B cell (primary cell): ENCODE results near the gene RAC2. TPM values are rescaled to one million over a fixed set of nuclear protein-coding genes. Genes with fewer than 3 reads are reported as not detected.

Source experiments
- ATAC-seq: fragments of 200-7000 bp; cut with Tn5 transposase; one replicate; pipeline ENCODE4 v1.10.0; 2021; ENCODE audit warnings: low read depth, mild to moderate bottlenecking, moderate number of reproducible peaks, moderate library complexity
- CTCF ChIA-PET: fragments of 350-600 bp; sonication (Branson Sonifier 250); formaldehyde crosslinking; loops from one replicate; lab custom pipeline; 2021; ENCODE audit warnings: antibody characterized with exemption, inconsistent platforms; lab: Charles Lee
- POLR2A ChIA-PET: fragments of 350-600 bp; sonication (Branson Sonifier 250); formaldehyde crosslinking; loops from one replicate; lab custom pipeline; 2021; ENCODE audit warnings: antibody characterized with exemption; lab: Charles Lee
- DNase-seq: peaks from one replicate; pipeline ENCODE4 v3.0.0; 2013
- H2AFZ ChIP-seq: 2 replicates; pipeline ENCODE4 v1.6.1; 2012; ENCODE audit warnings: mild to moderate bottlenecking, low read depth, low read length; ENCODE audit not compliant: insufficient read depth, poor library complexity, severe bottlenecking
- H3K27ac ChIP-seq, 2 donors: 1 replicate in 1 of 2; 2 replicates in 1 of 2; pipeline ENCODE4 v1.5.1; 2012 to 2013; ENCODE audit warnings: low read length in 2 of 2, mild to moderate bottlenecking in 2 of 2, moderate library complexity in 1 of 2
- H3K27me3 ChIP-seq, 4 experiments: fragments of 200-600 bp in 1 of 4; sonication (generic) in 1 of 4; replicated peaks in 1 of 4; 1 replicate in 2 of 4; 2 replicates in 2 of 4; pipeline versions ENCODE4 v1.6.1 to v1.7.0; 2013 to 2016; ENCODE audit warnings: low read length in 3 of 4, mild to moderate bottlenecking in 2 of 4, mixed read lengths in 1 of 4, moderate library complexity in 1 of 4; ENCODE audit not compliant: insufficient read depth in 4 of 4, control insufficient read depth in 3 of 4; ENCODE audit errors: control extremely low read depth in 1 of 4
- H3K36me3 ChIP-seq, 2 experiments: replicated peaks in 1 of 2; 1 replicate in 1 of 2; 2 replicates in 1 of 2; pipeline versions ENCODE4 v1.6.1 to v1.7.1; 2013; ENCODE audit warnings: low read length in 1 of 2; ENCODE audit not compliant: insufficient read depth in 2 of 2, control insufficient read depth in 1 of 2; ENCODE audit errors: control extremely low read depth in 1 of 2, extremely low read depth in 1 of 2
- H3K4me1 ChIP-seq, 2 donors: fragments of 200-600 bp in 1 of 2; sonication (generic) in 1 of 2; 1 replicate in 1 of 2; 2 replicates in 1 of 2; pipeline versions ENCODE4 v1.5.1 to v1.6.1; 2013 to 2017; ENCODE audit warnings: low read length in 2 of 2; ENCODE audit not compliant: control insufficient read depth in 2 of 2, insufficient read depth in 2 of 2
- H3K4me2 ChIP-seq: replicated peaks from 2 replicates; pipeline ENCODE3; 2012; ENCODE audit warnings: mild to moderate bottlenecking, low read depth, low read length; ENCODE audit not compliant: poor library complexity, severe bottlenecking
- H3K4me3 ChIP-seq, 5 experiments: fragments of 200-600 bp in 1 of 5; sonication (generic) in 1 of 5; 1 replicate in 3 of 5; 2 replicates in 2 of 5; pipeline versions ENCODE4 v1.5.1 to v1.7.0; 2011 to 2016; ENCODE audit warnings: low read length in 4 of 5, mild to moderate bottlenecking in 4 of 5, low read depth in 2 of 5, control low read depth in 1 of 5, moderate library complexity in 1 of 5; ENCODE audit not compliant: insufficient read depth in 1 of 5; ENCODE audit errors: control extremely low read depth in 1 of 5, extremely low read depth in 1 of 5
- H3K79me2 ChIP-seq: fragments of 200-600 bp; sonication (generic); one replicate; pipeline ENCODE4 v1.6.0; 2016; ENCODE audit warnings: low read length; ENCODE audit not compliant: control insufficient read depth, insufficient read depth
- H3K9ac ChIP-seq: fragments of 200-600 bp; sonication (generic); 2 replicates; pipeline ENCODE4 v1.6.1; 2017; ENCODE audit warnings: mild to moderate bottlenecking, low read length, moderate library complexity
- H3K9me3 ChIP-seq, 3 donors: one replicate each; pipeline versions ENCODE4 v1.6.1 to v1.7.1; 2013; ENCODE audit warnings: low read length in 2 of 3; ENCODE audit not compliant: control insufficient read depth in 2 of 3, insufficient read depth in 1 of 3; ENCODE audit errors: control extremely low read depth in 1 of 3
- H4K20me1 ChIP-seq: 2 replicates; pipeline ENCODE4 v1.6.0; 2012; ENCODE audit warnings: mild to moderate bottlenecking, low read length; ENCODE audit not compliant: insufficient read depth, control insufficient read depth, poor library complexity, severe bottlenecking
- H3K27ac Mint-ChIP-seq: one replicate; pipeline ENCODE4 v1.8.0; 2021; ENCODE audit warnings: mixed read lengths
- H3K27me3 Mint-ChIP-seq: one replicate; pipeline ENCODE4 v1.8.0; 2021; ENCODE audit warnings: mixed read lengths
- H3K4me1 Mint-ChIP-seq: one replicate; pipeline ENCODE4 v1.8.0; 2021; ENCODE audit warnings: mixed read lengths
- H3K4me3 Mint-ChIP-seq: one replicate; pipeline ENCODE4 v1.8.0; 2021; ENCODE audit warnings: mixed read lengths
- H3K9me3 Mint-ChIP-seq: one replicate; pipeline ENCODE4 v1.8.0; 2022; ENCODE audit warnings: mixed read lengths; ENCODE audit not compliant: insufficient read depth
- CTCF ChIP-seq: fragments of 200-600 bp; IDR thresholded peaks from one replicate; pipeline ENCODE4 v1.8.0; 2022; ENCODE audit warnings: antibody characterized with exemption, mild to moderate bottlenecking
- EZH2 ChIP-seq: IDR thresholded peaks from 2 replicates; pipeline ENCODE4 v1.6.1; 2012; ENCODE audit warnings: borderline replicate concordance, low read depth, mild to moderate bottlenecking, moderate library complexity, low read length; ENCODE audit not compliant: insufficient read depth, poor library complexity, severe bottlenecking
- WGBS: methylation state at CpG from one replicate; pipeline ENCODE4 v1.1.5; 2013; ENCODE audit warnings: missing lambda C conversion rate; ENCODE audit not compliant: insufficient coverage; 5-methylcytosine and 5-hydroxymethylcytosine counted together
- intact Hi-C: fragments of 100-400 bp; cut with micrococcal nuclease; formaldehyde crosslinking; loops from one replicate; pipeline ENCODE4 v1.10.0; 2022
- polyA plus RNA-seq: library from polyadenylated mRNA; depleted of rRNA; stranded (reverse); fragments of >200 nt; gene quantifications from 2 replicates; pipeline ENCODE4 v1.2.3, GENCODE V29; 2012
- total RNA-seq, 2 donors: library from RNA; stranded (reverse); fragments of 120-200 nt in 1 of 2; gene quantifications; 1 replicate in 1 of 2; 2 replicates in 1 of 2; pipeline versions ENCODE4 v1.2.3 to v1.2.4, GENCODE V29; 2013 to 2022

RAC2 gene
- total and polyA plus RNA-seq, 2 donors (not counting 1 experiment from before 2014, with no cell fraction given), result 273 to 776 TPM

- no peak overlapping the region for H3K4me3 Mint-ChIP-seq
- H3K79me2 ChIP-seq, result peaks cover 22% of the 10 kb centered on the region
- H3K4me1 Mint-ChIP-seq, result peaks cover 66% of the 10 kb centered on the region
- no peak overlapping the region for H3K4me2 ChIP-seq
- no peaks in the 10 kb centered on the region for H4K20me1 ChIP-seq
- no peaks in the 10 kb centered on the region for H3K9me3 ChIP-seq
- H2AFZ ChIP-seq, result no peak overlapping the region
- ATAC-seq, result no peak
- H3K4me1 ChIP-seq, result peaks cover 45 to 64% of the 10 kb centered on the region in 2 donors
- H3K27me3 Mint-ChIP-seq, result no peaks in the 10 kb centered on the region
- WGBS, result 100% methylated on average over 2 of the region's 2 CpGs
- no peak overlapping the region for H3K27ac ChIP-seq
- H3K36me3 ChIP-seq, result no peaks in the 10 kb centered on the region
- no peaks in the 10 kb centered on the region for H3K27me3 ChIP-seq
- ChIA-PET CTCF (interaction anchor here (1.2 to 11.9 kb wide), 3 partner anchors 8 to 182 kb away, joined by 3 to 126 read pairs (median 3); no protein-coding TSS in a partner anchor), POLR2A (no interaction called here)
- H3K4me3 ChIP-seq, result no peak overlapping the region
- H3K27ac Mint-ChIP-seq, result peak overlapping the region; percentile 41
- TF ChIP-seq EZH2 (no peak), CTCF (no peak)
- no peaks in the 10 kb centered on the region for H3K9me3 Mint-ChIP-seq
- intact Hi-C loops, result no loop called here
- no peak overlapping the region for H3K9ac ChIP-seq
- DNase-seq, result no peak
These were observed 32.7 kb upstream of the RAC2 start for GRCh38 chr22:37276776-37277175.

GRCh38 chr22:37275622-37276021, 31.6 kb upstream of the RAC2 start:
- peak overlapping the region; percentile 61 for H3K4me2 ChIP-seq
- Mint-ChIP-seq H3K27me3 (no peaks in the 10 kb centered on the region), H3K27ac (peak overlapping the region; percentile 63), H3K9me3 (no peaks in the 10 kb centered on the region), H3K4me3 (peak overlapping the region; percentile 23), H3K4me1 (peaks cover 57% of the 10 kb centered on the region)
- H3K4me1 ChIP-seq, result peaks cover 40 to 61% of the 10 kb centered on the region in 2 donors
- H3K4me3 ChIP-seq, result no peak overlapping the region
- no peak overlapping the region for H3K27ac ChIP-seq
- POLR2A ChIA-PET, result no interaction called here
- TF ChIP-seq CTCF (no peak), EZH2 (no peak)
- intact Hi-C loops, result no loop called here
- H3K27me3 ChIP-seq, result no peaks in the 10 kb centered on the region
- ATAC-seq, result no peak
- no peaks in the 10 kb centered on the region for H4K20me1 ChIP-seq
- H3K9me3 ChIP-seq, result no peaks in the 10 kb centered on the region
- no peak overlapping the region for H3K9ac ChIP-seq
- DNase-seq, result no peak
- 93% methylated on average over 3 of the region's 5 CpGs for WGBS
- no peaks in the 10 kb centered on the region for H3K36me3 ChIP-seq
- CTCF ChIA-PET, result interaction anchor here (0.6 to 11.9 kb wide), 5 partner anchors 7 to 183 kb away, joined by 3 to 126 read pairs (median 3); no protein-coding TSS in a partner anchor
- H2AFZ ChIP-seq, result no peak overlapping the region
- peaks cover 11% of the 10 kb centered on the region for H3K79me2 ChIP-seq
